GM04503 (cell line): ENCODE results near the gene ZNF98.

Source experiments
- DNase-seq: peaks from one replicate; pipeline ENCODE4 v3.0.0-alpha.2; 2012; ENCODE audit warnings: low read depth

Gene ZNF98

GRCh38 chr19:22422211-22422610 is at the start of gene ZNF98:
Gene ZNF98, minus strand, starts transcription at chr19:22422346. Its CDS starts 122 bp downstream, at chr19:22422224.
- no peak for DNase-seq

GRCh38 chr19:22446605-22447004 is 24.5 kb upstream of the ZNF98 start:
- no peak for DNase-seq

- no peak for DNase-seq
These were observed 15.9 kb upstream of the ZNF98 start for GRCh38 chr19:22438011-22438410.

- DNase-seq, result no peak
These were observed 6.1 kb upstream of the ZNF98 start for GRCh38 chr19:22427960-22428913.

GRCh38 chr19:22427547-22427946 is 5.4 kb upstream of the ZNF98 start:
- no peak for DNase-seq

GRCh38 chr19:22426901-22427300 is 4.8 kb upstream of the ZNF98 start:
- DNase-seq, result no peak

- no peak for DNase-seq
These were observed 349 bp downstream of the ZNF98 start for GRCh38 chr19:22421797-22422196.

- no peak for DNase-seq
These were observed 67.5 kb downstream of the ZNF98 start for GRCh38 chr19:22354665-22355064.
